HCT116 (cell line): ENCODE results near the gene STAG3. TPM values are rescaled to one million over a fixed set of nuclear protein-coding genes. Genes with fewer than 3 reads are reported as not detected.

Source experiments
- ATAC-seq: fragments of 200-7000 bp; cut with Tn5 transposase; 2 replicates; pipeline ENCODE4 v1.9.1; 2020; ENCODE audit warnings: mild to moderate bottlenecking, moderate library complexity
- BruUV-seq: library from RNA; stranded (reverse); fragments of 400-500 nt; replicated peaks from 2 replicates; lab custom pipeline; 2021; lab: Mats Ljungman, UMichigan
- CTCF ChIA-PET: fragments of 300-600 bp; sonication (Branson Sonifier 250); formaldehyde crosslinking; loops from one replicate; lab custom pipeline; 2021; ENCODE audit warnings: antibody characterized with exemption; lab: Charles Lee
- POLR2A ChIA-PET: fragments of 300-600, 350-600 bp; sonication (Branson Sonifier 250); formaldehyde crosslinking; loops from one replicate; lab custom pipeline; 2021; ENCODE audit warnings: antibody characterized with exemption; lab: Charles Lee
- RAD21 ChIA-PET, 2 experiments: fragments of 300-600 bp; sonication (Branson Sonifier 250); formaldehyde crosslinking; loops; one replicate each; lab custom pipeline; 2023; ENCODE audit warnings: low total read pairs in 2 of 2; ENCODE audit not compliant: uncharacterized antibody in 2 of 2, unreplicated experiment in 2 of 2, low non-redundant PET in 1 of 2; lab: Charles Lee
- DNase-seq: peaks from one replicate; pipeline ENCODE4 v3.0.0-alpha.2; 2010; ENCODE audit warnings: low read depth, low spot score
- H2AFZ ChIP-seq: fragments of 200-600 bp; shearing (Covaris generic), sonication (generic); 2 replicates; pipeline ENCODE4 v1.6.1; 2017; ENCODE audit warnings: low read depth, mixed run types, mixed read lengths, antibody characterized with exemption, low read length; ENCODE audit not compliant: poor library complexity, severe bottlenecking
- H3K27ac ChIP-seq: 2 replicates; pipeline ENCODE4 v1.5.1; 2012; ENCODE audit warnings: low read depth, low read length
- H3K27me3 ChIP-seq: fragments of 200-600 bp; sonication (generic); 2 replicates; pipeline ENCODE4 v1.6.1; 2016; ENCODE audit warnings: mixed run types, low read length, mixed read lengths; ENCODE audit not compliant: insufficient read depth
- H3K36me3 ChIP-seq, 2 experiments: fragments of 200-500 bp in 1 of 2; fragments of 200-600 bp in 1 of 2; sonication (Bioruptor generic) in 1 of 2; sonication (generic) in 1 of 2; 2 replicates each; pipeline versions ENCODE4 v1.5.1 to v1.6.1; 2014 to 2016; ENCODE audit warnings: low read length in 2 of 2, inconsistent platforms in 1 of 2, mixed read lengths in 1 of 2, mixed run types in 1 of 2; ENCODE audit not compliant: insufficient read depth in 2 of 2, control insufficient read depth in 1 of 2
- H3K4me1 ChIP-seq, 2 experiments: fragments of 200-600 bp in 1 of 2; sonication (generic) in 1 of 2; 2 replicates each; pipeline versions ENCODE4 v1.5.1 to v1.6.1; 2012 to 2017; ENCODE audit warnings: low read length in 2 of 2, inconsistent platforms in 1 of 2, mild to moderate bottlenecking in 1 of 2, mixed read lengths in 1 of 2, mixed run types in 1 of 2, moderate library complexity in 1 of 2; ENCODE audit not compliant: insufficient read depth in 2 of 2, control insufficient read depth in 1 of 2
- H3K4me2 ChIP-seq: fragments of 200-600 bp; sonication (generic); 2 replicates; pipeline ENCODE4 v1.6.1; 2017; ENCODE audit warnings: mixed run types, low read length, mixed read lengths
- H3K4me3 ChIP-seq, 2 experiments: fragments of 200-600 bp in 1 of 2; sonication (generic) in 1 of 2; replicated peaks in 1 of 2; 2 replicates each; pipeline ENCODE4 v1.5.1; 2011 to 2016; ENCODE audit warnings: low read length in 2 of 2, control low read depth in 1 of 2, low read depth in 1 of 2, mild to moderate bottlenecking in 1 of 2, mixed read lengths in 1 of 2, mixed run types in 1 of 2
- H3K79me2 ChIP-seq: fragments of 200-600 bp; sonication (generic); 2 replicates; pipeline ENCODE4 v1.6.1; 2017; ENCODE audit warnings: mild to moderate bottlenecking, mixed run types, low read length, moderate library complexity, mixed read lengths; ENCODE audit not compliant: insufficient read depth
- H3K9ac ChIP-seq: fragments of 200-600 bp; sonication (generic); 2 replicates; pipeline ENCODE4 v1.6.1; 2016; ENCODE audit warnings: low read length, mixed read lengths
- H3K9me2 ChIP-seq: fragments of 200-600 bp; sonication (generic), shearing (Covaris generic); 2 replicates; pipeline ENCODE4 v1.6.1; 2017; ENCODE audit warnings: mixed run types, mild to moderate bottlenecking, moderate library complexity; ENCODE audit not compliant: insufficient read depth
- H3K9me3 ChIP-seq, 2 experiments: fragments of 200-500 bp in 1 of 2; fragments of 200-600 bp in 1 of 2; sonication (Bioruptor generic) in 1 of 2; sonication (generic) in 1 of 2; 2 replicates each; pipeline ENCODE4 v1.6.1; 2014 to 2017; ENCODE audit warnings: low read length in 2 of 2, mixed read lengths in 2 of 2, inconsistent platforms in 1 of 2, low read depth in 1 of 2, mild to moderate bottlenecking in 1 of 2, mixed run types in 1 of 2, moderate library complexity in 1 of 2; ENCODE audit not compliant: control insufficient read depth in 1 of 2, insufficient read depth in 1 of 2
- H4K20me1 ChIP-seq: fragments of 200-600 bp; sonication (generic), shearing (Covaris generic); 2 replicates; pipeline ENCODE4 v1.6.1; 2017; ENCODE audit warnings: mixed run types, mild to moderate bottlenecking, moderate library complexity; ENCODE audit not compliant: insufficient read depth
- CBX3 ChIP-seq: IDR thresholded peaks from 2 replicates; pipeline ENCODE4 v1.6.1; 2012; ENCODE audit warnings: low read depth
- EGR1 ChIP-seq: IDR thresholded peaks from 2 replicates; pipeline ENCODE4 v1.6.1; 2012; ENCODE audit warnings: low read depth
- ELF1 ChIP-seq: IDR thresholded peaks from 2 replicates; pipeline ENCODE4 v1.6.1; 2012; ENCODE audit warnings: low read depth, borderline replicate concordance
- EZH2phosphoT487 ChIP-seq: fragments of 200-600 bp; IDR thresholded peaks from 2 replicates; pipeline ENCODE4 v1.6.1; 2018; ENCODE audit warnings: antibody characterized with exemption, borderline replicate concordance
- FOSL1 ChIP-seq: IDR thresholded peaks from 2 replicates; pipeline ENCODE4 v1.6.1; 2012; ENCODE audit warnings: low read depth
- JUND ChIP-seq: IDR thresholded peaks from 2 replicates; pipeline ENCODE4 v1.6.1; 2012
- POLR2A ChIP-seq: IDR thresholded peaks from 2 replicates; pipeline ENCODE4 v1.7.0; 2011; ENCODE audit warnings: borderline replicate concordance; ENCODE audit not compliant: insufficient read depth, insufficient read length; ENCODE audit errors: extremely low read depth
- RAD21 ChIP-seq: IDR thresholded peaks from 2 replicates; pipeline ENCODE4 v1.6.1; 2012; ENCODE audit warnings: low read depth, mild to moderate bottlenecking
- SRF ChIP-seq: IDR thresholded peaks from 2 replicates; pipeline ENCODE4 v1.6.1; 2012; ENCODE audit warnings: low read depth
- TCF7L2 ChIP-seq: IDR thresholded peaks from 2 replicates; pipeline ENCODE4 v1.7.0; 2011; ENCODE audit warnings: borderline replicate concordance, inconsistent platforms; ENCODE audit not compliant: insufficient read depth, insufficient read length; ENCODE audit errors: extremely low read depth
- ZFX ChIP-seq: fragments of 450-650 bp; IDR thresholded peaks from 2 replicates; pipeline ENCODE4 v1.6.1; 2017
- ZNF274 ChIP-seq: fragments of 200-500 bp; sonication (Bioruptor generic); IDR thresholded peaks from 2 replicates; pipeline ENCODE4 v1.6.1; 2014; ENCODE audit warnings: mild to moderate bottlenecking, low read depth, low read length, inconsistent platforms
- intact Hi-C: fragments of 100-400 bp; cut with micrococcal nuclease; formaldehyde crosslinking; loops from 2 replicates; pipeline ENCODE4 v1.10.0; 2022
- total RNA-seq: library from RNA; stranded (reverse); gene quantifications from one replicate; pipeline ENCODE4 v1.2.1, GENCODE V29; 2021; ENCODE audit not compliant: unreplicated experiment
- TF ChIP-seq, protein P1 (sequence below): IDR thresholded peaks from 2 replicates; pipeline ENCODE4 v1.6.1; 2012; ENCODE audit warnings: low read depth
- TF ChIP-seq, protein P2 (sequence below), 3 experiments: fragments of 200-600 bp in 1 of 3; sonication (generic) in 1 of 3; IDR thresholded peaks in 2 of 3; conservative IDR thresholded peaks in 1 of 3; 2 replicates each; pipeline ENCODE4 v1.5.1; 2012 to 2017; ENCODE audit warnings: low read depth in 2 of 3, low read length in 2 of 3, antibody characterized with exemption in 1 of 3, borderline replicate concordance in 1 of 3, control low read depth in 1 of 3, mild to moderate bottlenecking in 1 of 3, mixed read lengths in 1 of 3, mixed run types in 1 of 3, moderate library complexity in 1 of 3; ENCODE audit not compliant: insufficient read depth in 1 of 3
- TF ChIP-seq, protein P3 (sequence below): IDR thresholded peaks from 2 replicates; pipeline ENCODE4 v1.6.1; 2012
- TF ChIP-seq, protein P4 (sequence below): IDR thresholded peaks from 2 replicates; pipeline ENCODE4 v1.6.1; 2012

STAG3 gene
- total RNA-seq, 1 experiment from 2014 or later, result 1.2 TPM

DNA sequence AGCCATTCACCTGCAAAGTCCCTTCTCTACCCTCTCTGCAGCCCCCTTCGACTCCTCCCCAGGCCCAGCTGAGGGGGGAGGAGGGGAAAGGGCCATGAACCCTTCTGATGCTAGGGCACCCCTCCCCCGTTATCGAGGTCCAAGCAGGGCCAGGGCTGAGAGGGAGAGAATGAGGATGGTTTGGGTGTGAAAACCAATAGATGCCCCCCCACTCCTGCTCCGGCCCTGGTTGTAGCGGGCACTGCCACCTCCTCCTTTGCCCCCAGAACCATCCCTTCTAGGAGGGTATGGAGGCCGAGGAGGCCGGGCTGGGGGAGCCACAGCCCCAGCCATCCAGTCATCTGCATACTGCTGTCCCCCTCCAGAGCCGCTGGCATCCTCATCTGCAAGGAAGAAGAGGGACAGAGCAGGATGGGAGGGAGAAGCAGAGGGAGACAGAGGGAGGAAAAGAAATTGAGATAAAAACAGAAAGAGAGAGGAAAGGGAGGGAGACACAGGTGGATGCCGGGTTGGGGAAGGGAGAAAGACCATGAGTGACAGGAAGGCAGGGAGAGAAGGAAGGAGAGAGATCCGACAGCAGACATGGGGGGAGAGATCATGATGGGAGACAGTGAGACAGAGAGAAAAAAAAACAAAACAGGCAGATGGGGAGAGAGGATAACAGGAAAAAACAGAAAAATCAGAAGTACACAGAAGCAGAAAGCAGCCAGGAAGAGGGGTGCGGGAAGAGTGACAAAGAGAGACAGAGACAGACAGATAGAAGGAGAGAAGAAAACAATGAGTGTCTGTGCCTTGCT is 7.4 kb upstream of the STAG3 start:
- Histone ChIP-seq H4K20me1 (no peaks in the 10 kb centered on the region), H3K9me2 (no peaks in the 10 kb centered on the region), H3K27ac (no peak overlapping the region), H2AFZ (no peak overlapping the region), H3K9ac (no peak overlapping the region), H3K79me2 (no peaks in the 10 kb centered on the region), H3K4me2 (no peak overlapping the region), H3K9me3 (no peaks in the 10 kb centered on the region), H3K4me1 (peaks cover 0 to 6% of the 10 kb centered on the region in 2 experiments; a peak in 1 of 4 replicates), H3K36me3 (no peaks in the 10 kb centered on the region), H3K4me3 (no peak overlapping the region), H3K27me3 (no peaks in the 10 kb centered on the region)
- no peak for DNase-seq
- POLR2A ChIA-PET, result no interaction called here
- TF ChIP-seq ZFX, result no peak
- no peak for TF ChIP-seq SRF
- TF ChIP-seq ZNF274, result no peak
- TF ChIP-seq, protein P1, sequence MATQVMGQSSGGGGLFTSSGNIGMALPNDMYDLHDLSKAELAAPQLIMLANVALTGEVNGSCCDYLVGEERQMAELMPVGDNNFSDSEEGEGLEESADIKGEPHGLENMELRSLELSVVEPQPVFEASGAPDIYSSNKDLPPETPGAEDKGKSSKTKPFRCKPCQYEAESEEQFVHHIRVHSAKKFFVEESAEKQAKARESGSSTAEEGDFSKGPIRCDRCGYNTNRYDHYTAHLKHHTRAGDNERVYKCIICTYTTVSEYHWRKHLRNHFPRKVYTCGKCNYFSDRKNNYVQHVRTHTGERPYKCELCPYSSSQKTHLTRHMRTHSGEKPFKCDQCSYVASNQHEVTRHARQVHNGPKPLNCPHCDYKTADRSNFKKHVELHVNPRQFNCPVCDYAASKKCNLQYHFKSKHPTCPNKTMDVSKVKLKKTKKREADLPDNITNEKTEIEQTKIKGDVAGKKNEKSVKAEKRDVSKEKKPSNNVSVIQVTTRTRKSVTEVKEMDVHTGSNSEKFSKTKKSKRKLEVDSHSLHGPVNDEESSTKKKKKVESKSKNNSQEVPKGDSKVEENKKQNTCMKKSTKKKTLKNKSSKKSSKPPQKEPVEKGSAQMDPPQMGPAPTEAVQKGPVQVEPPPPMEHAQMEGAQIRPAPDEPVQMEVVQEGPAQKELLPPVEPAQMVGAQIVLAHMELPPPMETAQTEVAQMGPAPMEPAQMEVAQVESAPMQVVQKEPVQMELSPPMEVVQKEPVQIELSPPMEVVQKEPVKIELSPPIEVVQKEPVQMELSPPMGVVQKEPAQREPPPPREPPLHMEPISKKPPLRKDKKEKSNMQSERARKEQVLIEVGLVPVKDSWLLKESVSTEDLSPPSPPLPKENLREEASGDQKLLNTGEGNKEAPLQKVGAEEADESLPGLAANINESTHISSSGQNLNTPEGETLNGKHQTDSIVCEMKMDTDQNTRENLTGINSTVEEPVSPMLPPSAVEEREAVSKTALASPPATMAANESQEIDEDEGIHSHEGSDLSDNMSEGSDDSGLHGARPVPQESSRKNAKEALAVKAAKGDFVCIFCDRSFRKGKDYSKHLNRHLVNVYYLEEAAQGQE, result no peak
- TF ChIP-seq POLR2A, result no peak
- TF ChIP-seq RAD21, result no peak
- no peak for TF ChIP-seq CBX3
- no peak for TF ChIP-seq TCF7L2
- TF ChIP-seq, protein P2, sequence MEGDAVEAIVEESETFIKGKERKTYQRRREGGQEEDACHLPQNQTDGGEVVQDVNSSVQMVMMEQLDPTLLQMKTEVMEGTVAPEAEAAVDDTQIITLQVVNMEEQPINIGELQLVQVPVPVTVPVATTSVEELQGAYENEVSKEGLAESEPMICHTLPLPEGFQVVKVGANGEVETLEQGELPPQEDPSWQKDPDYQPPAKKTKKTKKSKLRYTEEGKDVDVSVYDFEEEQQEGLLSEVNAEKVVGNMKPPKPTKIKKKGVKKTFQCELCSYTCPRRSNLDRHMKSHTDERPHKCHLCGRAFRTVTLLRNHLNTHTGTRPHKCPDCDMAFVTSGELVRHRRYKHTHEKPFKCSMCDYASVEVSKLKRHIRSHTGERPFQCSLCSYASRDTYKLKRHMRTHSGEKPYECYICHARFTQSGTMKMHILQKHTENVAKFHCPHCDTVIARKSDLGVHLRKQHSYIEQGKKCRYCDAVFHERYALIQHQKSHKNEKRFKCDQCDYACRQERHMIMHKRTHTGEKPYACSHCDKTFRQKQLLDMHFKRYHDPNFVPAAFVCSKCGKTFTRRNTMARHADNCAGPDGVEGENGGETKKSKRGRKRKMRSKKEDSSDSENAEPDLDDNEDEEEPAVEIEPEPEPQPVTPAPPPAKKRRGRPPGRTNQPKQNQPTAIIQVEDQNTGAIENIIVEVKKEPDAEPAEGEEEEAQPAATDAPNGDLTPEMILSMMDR (IDR thresholded peaks at IDR 0.05 in 2 of 3, conservative IDR thresholded peaks at IDR 0.05 in 1 of 3; ENCODE audit: borderline replicate concordance in 1 of 3, insufficient read depth in 1 of 3, low read depth in 2 of 3, low read length in 2 of 3), result no peak
- TF ChIP-seq, protein P3, sequence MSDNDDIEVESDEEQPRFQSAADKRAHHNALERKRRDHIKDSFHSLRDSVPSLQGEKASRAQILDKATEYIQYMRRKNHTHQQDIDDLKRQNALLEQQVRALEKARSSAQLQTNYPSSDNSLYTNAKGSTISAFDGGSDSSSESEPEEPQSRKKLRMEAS, result no peak
- TF ChIP-seq, protein P4, sequence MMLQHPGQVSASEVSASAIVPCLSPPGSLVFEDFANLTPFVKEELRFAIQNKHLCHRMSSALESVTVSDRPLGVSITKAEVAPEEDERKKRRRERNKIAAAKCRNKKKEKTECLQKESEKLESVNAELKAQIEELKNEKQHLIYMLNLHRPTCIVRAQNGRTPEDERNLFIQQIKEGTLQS, result no peak
- no peak for TF ChIP-seq JUND
- TF ChIP-seq FOSL1, result no peak
- no peak for TF ChIP-seq EZH2phosphoT487
- TF ChIP-seq ELF1, result no peak
- no peak for TF ChIP-seq EGR1
- no peak for ATAC-seq
- RAD21 ChIA-PET, result no interaction called here
- intact Hi-C loops, result no loop called here
- no TSS peak for BruUV-seq
- CTCF ChIA-PET, result no interaction called here
